ENCODE data around the gene ARMC3.

DNA sequence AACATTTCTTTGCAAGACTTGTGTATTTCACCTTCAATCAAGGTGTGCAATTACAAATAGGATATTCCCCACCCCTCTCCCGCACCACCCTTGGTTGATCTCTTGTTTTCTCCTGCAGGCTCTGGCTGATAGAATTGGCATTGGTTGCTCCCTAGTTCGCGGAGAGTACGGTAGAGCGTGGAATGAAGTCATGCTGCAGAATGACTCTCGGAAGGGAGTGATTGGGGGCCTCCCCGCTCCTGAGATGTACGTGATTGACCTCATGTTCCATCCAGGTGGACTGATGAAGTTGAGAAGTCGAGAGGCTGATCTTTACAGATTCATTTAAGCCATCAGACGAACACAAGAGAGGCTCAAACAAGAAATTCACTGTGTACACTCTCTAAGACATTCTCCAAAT lies 109.3 kb downstream of the ARMC3 start:
- TF ChIP-seq CTCF (IDR thresholded peaks at IDR 0.05; ENCODE audit: poor library complexity, severe bottlenecking) (no peak), EZH2 (IDR thresholded peaks at IDR 0.05; ENCODE audit: borderline replicate concordance, insufficient read depth, low read length, poor library complexity, severe bottlenecking) (no peak), POLR2AphosphoS5 (IDR thresholded peaks at IDR 0.05) (no peak), RAD21 (conservative IDR thresholded peaks at IDR 0.05) (no peak), SMC3 (conservative IDR thresholded peaks at IDR 0.05; ENCODE audit: poor library complexity) (no peak)
